Esophagus squamous epithelium (tissue), 4 donors: ENCODE measurements around the gene NDST1.

Experiments used
- POLR2A ChIP-seq, 4 donors: fragments of 450-650 bp; IDR thresholded peaks; one replicate each; pipeline ENCODE4 v1.6.1; 2017; ENCODE audit warnings: antibody characterized with exemption in 4 of 4, mild to moderate bottlenecking in 4 of 4, moderate library complexity in 3 of 4
- TF ChIP-seq, protein P1 (sequence below), 6 experiments: fragments of 450-650 bp in 4 of 6; fragments of 200-600 bp in 2 of 6; sonication (generic) in 2 of 6; IDR thresholded peaks; one replicate each; pipeline ENCODE4 v1.5.1; 2016 to 2019; ENCODE audit warnings: antibody characterized with exemption in 6 of 6, mild to moderate bottlenecking in 4 of 6, moderate library complexity in 4 of 6

DNA sequence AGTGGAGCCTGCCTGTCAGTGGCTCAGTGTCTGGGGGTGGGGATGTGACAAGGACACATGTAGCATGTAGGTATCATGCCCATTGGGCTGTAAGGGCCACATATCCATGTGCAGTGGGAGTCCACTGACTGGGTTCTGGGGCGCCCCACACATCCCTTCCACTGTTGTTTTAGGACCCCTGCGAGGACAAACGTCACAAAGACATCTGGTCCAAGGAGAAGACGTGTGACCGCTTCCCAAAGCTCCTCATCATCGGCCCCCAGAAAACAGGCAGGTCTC is 33.4 kb downstream of the NDST1 start:
- TF ChIP-seq, protein P1, sequence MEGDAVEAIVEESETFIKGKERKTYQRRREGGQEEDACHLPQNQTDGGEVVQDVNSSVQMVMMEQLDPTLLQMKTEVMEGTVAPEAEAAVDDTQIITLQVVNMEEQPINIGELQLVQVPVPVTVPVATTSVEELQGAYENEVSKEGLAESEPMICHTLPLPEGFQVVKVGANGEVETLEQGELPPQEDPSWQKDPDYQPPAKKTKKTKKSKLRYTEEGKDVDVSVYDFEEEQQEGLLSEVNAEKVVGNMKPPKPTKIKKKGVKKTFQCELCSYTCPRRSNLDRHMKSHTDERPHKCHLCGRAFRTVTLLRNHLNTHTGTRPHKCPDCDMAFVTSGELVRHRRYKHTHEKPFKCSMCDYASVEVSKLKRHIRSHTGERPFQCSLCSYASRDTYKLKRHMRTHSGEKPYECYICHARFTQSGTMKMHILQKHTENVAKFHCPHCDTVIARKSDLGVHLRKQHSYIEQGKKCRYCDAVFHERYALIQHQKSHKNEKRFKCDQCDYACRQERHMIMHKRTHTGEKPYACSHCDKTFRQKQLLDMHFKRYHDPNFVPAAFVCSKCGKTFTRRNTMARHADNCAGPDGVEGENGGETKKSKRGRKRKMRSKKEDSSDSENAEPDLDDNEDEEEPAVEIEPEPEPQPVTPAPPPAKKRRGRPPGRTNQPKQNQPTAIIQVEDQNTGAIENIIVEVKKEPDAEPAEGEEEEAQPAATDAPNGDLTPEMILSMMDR (IDR thresholded peaks at IDR 0.05), result no peak
- TF ChIP-seq POLR2A (IDR thresholded peaks at IDR 0.05), result no peak
